Caco-2 (cell line): ENCODE results near the gene MC1R. TPM values are rescaled to one million over a fixed set of nuclear protein-coding genes. Genes with fewer than 3 reads are reported as not detected.
A peak's percentile ranks its signal among the peaks of the same experiment; 100 is the strongest.

Experiments used
- BruUV-seq: library from RNA; stranded (reverse); fragments of 400-500 nt; replicated peaks from 2 replicates; lab custom pipeline; 2021; lab: Mats Ljungman, UMichigan
- CTCF ChIA-PET: fragments of 300-600 bp; sonication (Branson Sonifier 250); formaldehyde crosslinking; loops from one replicate; lab custom pipeline; 2022; ENCODE audit warnings: antibody characterized with exemption; lab: Charles Lee
- POLR2A ChIA-PET: fragments of 300-600 bp; sonication (Branson Sonifier 250); formaldehyde crosslinking; loops from one replicate; lab custom pipeline; 2022; ENCODE audit warnings: antibody characterized with exemption; lab: Charles Lee
- DNase-seq, 2 experiments: peaks; one replicate each; pipeline versions ENCODE4 v3.0.0 to v3.0.0-alpha.2; 2020 to 2022
- H3K27me3 ChIP-seq: replicated peaks from 2 replicates; pipeline ENCODE4 v1.6.0; 2011; ENCODE audit warnings: low read length; ENCODE audit not compliant: control insufficient read depth, insufficient read depth
- H3K36me3 ChIP-seq: 2 replicates; pipeline ENCODE4 v1.5.1; 2011; ENCODE audit warnings: low read length; ENCODE audit not compliant: control insufficient read depth, insufficient read depth
- H3K4me1 ChIP-seq: fragments of 250-450 bp; sonication (Bioruptor Pico); 2 replicates; pipeline ENCODE4 v1.5.1; 2020; ENCODE audit warnings: mild to moderate bottlenecking
- H3K4me3 ChIP-seq: 2 replicates; pipeline ENCODE4 v1.5.1; 2011; ENCODE audit warnings: low read depth, mild to moderate bottlenecking, control low read depth, low read length
- H3K9me3 ChIP-seq: fragments of 250-450 bp; sonication (Bioruptor Pico); 2 replicates; pipeline ENCODE4 v1.5.1; 2020; ENCODE audit warnings: mild to moderate bottlenecking, moderate library complexity
- H3K27ac Mint-ChIP-seq: one replicate; pipeline ENCODE4 v1.8.0; 2022; ENCODE audit warnings: mixed read lengths; ENCODE audit not compliant: unreplicated experiment
- H3K27me3 Mint-ChIP-seq: one replicate; pipeline ENCODE4 v1.8.0; 2022; ENCODE audit warnings: mixed read lengths; ENCODE audit not compliant: insufficient read depth, unreplicated experiment
- H3K36me3 Mint-ChIP-seq: one replicate; pipeline ENCODE4 v1.8.0; 2022; ENCODE audit warnings: mild to moderate bottlenecking, mixed read lengths; ENCODE audit not compliant: insufficient read depth, unreplicated experiment
- H3K4me1 Mint-ChIP-seq: one replicate; pipeline ENCODE4 v1.8.0; 2022; ENCODE audit warnings: low read depth, mixed read lengths; ENCODE audit not compliant: unreplicated experiment
- H3K4me3 Mint-ChIP-seq: one replicate; pipeline ENCODE4 v1.8.0; 2022; ENCODE audit warnings: mild to moderate bottlenecking, moderate library complexity, mixed read lengths; ENCODE audit not compliant: unreplicated experiment
- H3K9me3 Mint-ChIP-seq: one replicate; pipeline ENCODE4 v1.8.0; 2022; ENCODE audit warnings: mixed read lengths; ENCODE audit not compliant: unreplicated experiment
- CTCF ChIP-seq, 2 experiments: fragments of 200-600 bp in 1 of 2; IDR thresholded peaks; 1 replicate in 1 of 2; 2 replicates in 1 of 2; pipeline versions ENCODE4 v1.5.1 to v1.8.0; 2011 to 2022; ENCODE audit warnings: antibody characterized with exemption in 1 of 2, control low read depth in 1 of 2, inconsistent platforms in 1 of 2, low read depth in 1 of 2, low read length in 1 of 2, mild to moderate bottlenecking in 1 of 2, moderate library complexity in 1 of 2; ENCODE audit not compliant: insufficient read depth in 1 of 2, severe bottlenecking in 1 of 2, unreplicated experiment in 1 of 2
- intact Hi-C: fragments of 100-400 bp; cut with micrococcal nuclease; formaldehyde crosslinking; loops from one replicate; pipeline ENCODE4 v1.10.0; 2022; ENCODE audit not compliant: unreplicated experiment
- total RNA-seq: library from RNA; stranded (reverse); gene quantifications from 2 replicates; pipeline ENCODE4 v1.2.3, GENCODE V29; 2022

Gene MC1R
- total RNA-seq, 1 experiment from 2014 or later: 6.5 TPM

- H3K9me3 Mint-ChIP-seq: no peaks in the 10 kb centered on the region
- no TSS peak for BruUV-seq
- peaks cover 5% of the 10 kb centered on the region; the same call in 1 of the 2 replicates for H3K4me1 ChIP-seq
- peak; percentile 69 to 80 for DNase-seq
- H3K4me3 ChIP-seq: no peak overlapping the region
- peak; percentile 78 to 89 for TF ChIP-seq CTCF (IDR thresholded peaks at IDR 0.05; ENCODE audit: insufficient read depth in 1 of 2, low read depth in 1 of 2, low read length in 1 of 2, severe bottlenecking in 1 of 2, unreplicated experiment in 1 of 2)
- H3K9me3 ChIP-seq: no peaks in the 10 kb centered on the region
- H3K36me3 ChIP-seq: peaks cover 15% of the 10 kb centered on the region
- H3K4me3 Mint-ChIP-seq: no peak overlapping the region
- peaks cover 87% of the 10 kb centered on the region for H3K36me3 Mint-ChIP-seq
- no peaks in the 10 kb centered on the region for H3K4me1 Mint-ChIP-seq
- H3K27ac Mint-ChIP-seq: no peak overlapping the region
- CTCF ChIA-PET: interaction anchor here (0.6 to 2.0 kb wide), 7 partner anchors 8 to 161 kb away, joined by 3 to 10 read pairs (median 4); partner anchors contain the start of genes MC1R and TCF25
- no peaks in the 10 kb centered on the region for H3K27me3 Mint-ChIP-seq
- POLR2A ChIA-PET: no interaction called here
- intact Hi-C loops: no loop called here
- H3K27me3 ChIP-seq: no peaks in the 10 kb centered on the region
These were observed 8.6 kb upstream of the MC1R start for GRCh38 chr16:89909777-89910716.

- ChIA-PET CTCF (interaction anchor here (0.6 to 2.0 kb wide), 6 partner anchors 8 to 161 kb away, joined by 3 to 10 read pairs (median 4); partner anchors contain the start of gene MC1R), POLR2A (no interaction called here)
- no peak overlapping the region for H3K27ac Mint-ChIP-seq
- H3K9me3 Mint-ChIP-seq: no peaks in the 10 kb centered on the region
- BruUV-seq: no TSS peak
- intact Hi-C loops: no loop called here
- no peaks in the 10 kb centered on the region for H3K9me3 ChIP-seq
- H3K4me1 ChIP-seq: no peaks in the 10 kb centered on the region
- no peaks in the 10 kb centered on the region for H3K27me3 ChIP-seq
- H3K27me3 Mint-ChIP-seq: no peaks in the 10 kb centered on the region
- no peak overlapping the region for H3K4me3 Mint-ChIP-seq
- no peak overlapping the region for H3K4me3 ChIP-seq
- TF ChIP-seq CTCF (IDR thresholded peaks at IDR 0.05; ENCODE audit: insufficient read depth in 1 of 2, low read depth in 1 of 2, low read length in 1 of 2, severe bottlenecking in 1 of 2, unreplicated experiment in 1 of 2): no peak
- no peaks in the 10 kb centered on the region for H3K4me1 Mint-ChIP-seq
- peaks cover 10% of the 10 kb centered on the region for H3K36me3 ChIP-seq
- peaks cover 87% of the 10 kb centered on the region for H3K36me3 Mint-ChIP-seq
- no peak for DNase-seq
These were observed 7.8 kb upstream of the MC1R start for GRCh38 chr16:89910717-89911354.

GRCh38 chr16:89911375-89911774 is 7.3 kb upstream of the MC1R start:
- CTCF ChIA-PET: no interaction called here
- no TSS peak for BruUV-seq

More at GRCh38 chr16:89911375-89911774, 7.3 kb upstream of the MC1R start:
- peaks cover 9% of the 10 kb centered on the region for H3K36me3 ChIP-seq
- no peak overlapping the region for H3K4me3 ChIP-seq
- no peaks in the 10 kb centered on the region for H3K27me3 ChIP-seq
- no peaks in the 10 kb centered on the region for H3K4me1 ChIP-seq
- Mint-ChIP-seq H3K4me3 (no peak overlapping the region), H3K36me3 (peaks cover 87% of the 10 kb centered on the region), H3K9me3 (no peaks in the 10 kb centered on the region), H3K27ac (no peak overlapping the region), H3K4me1 (no peaks in the 10 kb centered on the region), H3K27me3 (no peaks in the 10 kb centered on the region)
- no peak for DNase-seq
- no peak for TF ChIP-seq CTCF (IDR thresholded peaks at IDR 0.05; ENCODE audit: insufficient read depth in 1 of 2, low read depth in 1 of 2, low read length in 1 of 2, severe bottlenecking in 1 of 2, unreplicated experiment in 1 of 2)
- no peaks in the 10 kb centered on the region for H3K9me3 ChIP-seq
- intact Hi-C loops: no loop called here
- POLR2A ChIA-PET: no interaction called here
